A549 (cell line): ENCODE measurements around the gene AKIRIN2. TPM values are rescaled to one million over a fixed set of nuclear protein-coding genes. Genes with fewer than 3 reads are reported as not detected.

Experiments
- ATAC-seq, 2 experiments: fragments of 200-7000 bp in 1 of 2; fragments of >200 bp in 1 of 2; cut with Nextera tagmentation in 1 of 2; cut with Tn5 transposase in 1 of 2; 3 replicates each; pipeline versions ENCODE4 v1.8.0 to v1.9.1; 2018 to 2020; ENCODE audit warnings: mild to moderate bottlenecking in 1 of 2, moderate library complexity in 1 of 2
- CTCF ChIA-PET: fragments of 300-600 bp; sonication (Branson Sonifier 250); formaldehyde crosslinking; extraction: SDS; loops from one replicate; lab custom pipeline; 2021; ENCODE audit warnings: antibody characterized with exemption, inconsistent platforms; lab: Yijun Ruan, JAX
- POLR2A ChIA-PET: fragments of 350-600 bp; formaldehyde crosslinking; extraction: SDS; loops from one replicate; lab custom pipeline; 2021; ENCODE audit warnings: antibody characterized with exemption, inconsistent platforms; lab: Yijun Ruan, JAX
- DNase-seq, 2 experiments: peaks; one replicate each; pipeline versions ENCODE4 v3.0.0 to v3.0.0-alpha.2; 2011 to 2016; ENCODE audit warnings: low read depth in 1 of 2, low spot score in 1 of 2
- FAIRE-seq: peaks from 2 replicates; lab custom pipeline; 2011; peaks lifted over from hg19 to GRCh38; lab: Jason Lieb, UNC
- H3K27ac ChIP-seq, 2 experiments: fragments of >200 bp; sonication (Bioruptor Twin); formaldehyde crosslinking; 3 replicates each; pipeline ENCODE4 v1.5.1; 2016 to 2017
- H3K4me1 ChIP-seq: fragments of >200 bp; sonication (Bioruptor Twin); formaldehyde crosslinking; 3 replicates; pipeline ENCODE4 v1.6.1; 2016
- H3K4me2 ChIP-seq: fragments of >200 bp; sonication (Bioruptor Twin); formaldehyde crosslinking; 3 replicates; pipeline ENCODE4 v1.6.1; 2016
- H3K4me3 ChIP-seq: fragments of >200 bp; sonication (Bioruptor Twin); formaldehyde crosslinking; 3 replicates; pipeline ENCODE4 v1.5.1; 2016
- H3K9me3 ChIP-seq: fragments of >200 bp; sonication (Bioruptor Twin); formaldehyde crosslinking; 3 replicates; pipeline ENCODE4 v1.6.1; 2016
- ATOH8 ChIP-seq: fragments of 250-450 bp; sonication (Bioruptor Pico); IDR thresholded peaks from 2 replicates; pipeline ENCODE4 v1.5.0; 2020; ENCODE audit warnings: low read depth, mild to moderate bottlenecking, moderate library complexity
- CTCF ChIP-seq: fragments of >200 bp; sonication (Bioruptor Twin); formaldehyde crosslinking; IDR thresholded peaks from 3 replicates; pipeline ENCODE4 v1.5.1; 2016
- ELK1 ChIP-seq: fragments of 150-350 bp; IDR thresholded peaks from 2 replicates; pipeline ENCODE4 v1.6.1; 2014; ENCODE audit warnings: low read depth, mild to moderate bottlenecking, low read length
- EP300 ChIP-seq, 2 experiments: fragments of >200 bp; sonication (Bioruptor Twin); formaldehyde crosslinking; IDR thresholded peaks; 2 replicates in 1 of 2; 3 replicates in 1 of 2; pipeline ENCODE4 v1.6.1; 2016 to 2017
- ESRRA ChIP-seq: fragments of 150-350 bp; IDR thresholded peaks from 2 replicates; pipeline ENCODE4 v1.6.1; 2014; ENCODE audit warnings: mild to moderate bottlenecking, low read length, borderline replicate concordance
- HES2 ChIP-seq: fragments of >200 bp; sonication (Bioruptor Twin); formaldehyde crosslinking; IDR thresholded peaks from 2 replicates; pipeline ENCODE4 v1.6.1; 2016
- HOXA7 ChIP-seq: fragments of 250-450 bp; sonication (Bioruptor Pico); IDR thresholded peaks from 2 replicates; pipeline ENCODE4 v1.5.0; 2020; ENCODE audit warnings: mild to moderate bottlenecking, moderate library complexity
- HOXB13 ChIP-seq: fragments of 250-450 bp; sonication (Bioruptor Pico); IDR thresholded peaks from 2 replicates; pipeline ENCODE4 v1.5.0; 2020; ENCODE audit warnings: low read depth, mild to moderate bottlenecking, moderate library complexity
- JUN ChIP-seq, 2 experiments: fragments of >200 bp; sonication (Bioruptor Twin); formaldehyde crosslinking; IDR thresholded peaks; 2 replicates in 1 of 2; 3 replicates in 1 of 2; pipeline ENCODE4 v1.6.1; 2016 to 2017
- JUNB ChIP-seq: fragments of >200 bp; sonication (Bioruptor Twin); formaldehyde crosslinking; IDR thresholded peaks from 2 replicates; pipeline ENCODE4 v1.6.1; 2016
- KDM5A ChIP-seq: fragments of 200-600 bp; sonication (generic); IDR thresholded peaks from 2 replicates; pipeline ENCODE4 v1.6.1; 2016; ENCODE audit warnings: antibody characterized with exemption, mild to moderate bottlenecking
- MAX ChIP-seq: IDR thresholded peaks from 2 replicates; pipeline ENCODE4 v1.6.1; 2012
- MAZ ChIP-seq: fragments of 150-350 bp; IDR thresholded peaks from 2 replicates; pipeline ENCODE4 v1.6.1; 2014; ENCODE audit warnings: antibody characterized with exemption, low read depth, low read length, borderline replicate concordance
- NR3C1 ChIP-seq: fragments of >200 bp; sonication (Bioruptor Twin); formaldehyde crosslinking; IDR thresholded peaks from 3 replicates; pipeline ENCODE4 v1.6.1; 2017
- RAD21 ChIP-seq, 2 experiments: fragments of >200 bp in 1 of 2; sonication (Bioruptor Twin) in 1 of 2; formaldehyde crosslinking in 1 of 2; IDR thresholded peaks in 1 of 2; conservative IDR thresholded peaks in 1 of 2; 2 replicates in 1 of 2; 3 replicates in 1 of 2; pipeline ENCODE4 v1.6.1; 2012 to 2018; ENCODE audit warnings: inconsistent platforms in 1 of 2
- TP53 ChIP-seq: fragments of 250-450 bp; sonication (Bioruptor Pico); IDR thresholded peaks from 2 replicates; pipeline ENCODE4 v1.5.0; 2021; ENCODE audit warnings: mild to moderate bottlenecking, moderate library complexity
- ZC3H11A ChIP-seq: fragments of 450-650 bp; IDR thresholded peaks from 2 replicates; pipeline ENCODE4 v1.6.1; 2014; ENCODE audit warnings: antibody characterized with exemption, mild to moderate bottlenecking
- ZSCAN20 ChIP-seq: fragments of 250-450 bp; sonication (Bioruptor Pico); IDR thresholded peaks from 2 replicates; pipeline ENCODE4 v1.8.0; 2022; ENCODE audit warnings: mild to moderate bottlenecking, moderate library complexity
- WGBS: methylation state at CpG from one replicate; pipeline ENCODE4 v1.1.6; 2017; ENCODE audit errors: missing lambda C conversion rate; 5-methylcytosine and 5-hydroxymethylcytosine counted together
- polyA plus RNA-seq, 4 experiments: library from polyadenylated mRNA; depleted of rRNA in 3 of 4; stranded (reverse); fragments of >200 nt; fragmentation: RNase III in 1 of 4; extraction: RNeasy Plus Mini Kit Qiagen cat#74134 plus additional on column Dnase treatment in 1 of 4; gene quantifications; 2 replicates in 3 of 4; 3 replicates in 1 of 4; pipeline ENCODE4 v1.2.3, GENCODE V29; 2011 to 2017

AKIRIN2 gene
- polyA plus RNA-seq, 2 of the 4 experiments (the other 2 are of a cell fraction), result 23.7 to 40.1 TPM

- no peak for TF ChIP-seq RAD21 (conservative IDR thresholded peaks at IDR 0.05 in 1 of 2, IDR thresholded peaks at IDR 0.05 in 1 of 2)
- no peak for TF ChIP-seq MAZ
- TF ChIP-seq HES2, result no peak
These were observed 48.7 kb downstream of the AKIRIN2 start (continued) for GRCh38 chr6:87653074-87653962.

GRCh38 chr6:87645080-87645479 is 57.0 kb downstream of the AKIRIN2 start:
- ATAC-seq (no peak), DNase-seq (no peak), FAIRE-seq (no peak)
- H3K9me3 ChIP-seq, result no peaks in the 10 kb centered on the region
- H3K4me2 ChIP-seq, result no peak overlapping the region
- TF ChIP-seq ELK1 (no peak), RAD21 (conservative IDR thresholded peaks at IDR 0.05 in 1 of 2, IDR thresholded peaks at IDR 0.05 in 1 of 2) (no peak), ZSCAN20 (CRISPR knock-in tag) (no peak), CTCF (no peak), MAX (no peak), ZC3H11A (no peak), NR3C1 (no peak), HOXA7 (CRISPR knock-in tag) (no peak), HOXB13 (no peak), TP53 (no peak), KDM5A (no peak), ESRRA (no peak)
- TF ChIP-seq, all 56 proteins: peak for 0
- 87% methylated on average over 1 of the region's 1 CpG for WGBS
- Histone ChIP-seq H3K4me1 (no peaks in the 10 kb centered on the region), H3K27ac (no peak overlapping the region), H3K4me3 (no peak overlapping the region)
- ChIA-PET POLR2A (no interaction called here), CTCF (interaction anchor here (0.6 kb wide), 1 partner anchor 14 kb away, joined by 4 read pairs; no protein-coding TSS in a partner anchor)

GRCh38 chr6:87641065-87641692 is 60.9 kb downstream of the AKIRIN2 start:
- POLR2A ChIA-PET, result no interaction called here
- no peak for DNase-seq
- no peak for ATAC-seq
- TF ChIP-seq JUN (IDR thresholded peaks at IDR 0.05), result no peak
- no peak for TF ChIP-seq ATOH8 (CRISPR knock-in tag)
- TF ChIP-seq EP300 (IDR thresholded peaks at IDR 0.05), result no peak
- no peak for TF ChIP-seq JUNB
- no peak overlapping the region for H3K4me2 ChIP-seq
- 33% methylated on average over 1 of the region's 1 CpG for WGBS
- no peaks in the 10 kb centered on the region for H3K9me3 ChIP-seq
- FAIRE-seq, result no peak
- no peak overlapping the region for H3K27ac ChIP-seq
- H3K4me3 ChIP-seq, result no peak overlapping the region
- CTCF ChIA-PET, result no interaction called here
- no peaks in the 10 kb centered on the region for H3K4me1 ChIP-seq
